GM12878 (cell line): ENCODE data around the gene LSM14A. TPM values are rescaled to one million over a fixed set of nuclear protein-coding genes. Genes with fewer than 3 reads are reported as not detected.

ENCODE experiments used
- ATAC-seq: fragments of 200-7000 bp; cut with Tn5 transposase; 3 replicates; pipeline ENCODE4 v1.9.1; 2020; ENCODE audit warnings: mild to moderate bottlenecking, moderate library complexity
- BruUV-seq: library from RNA; stranded (reverse); fragments of 400-500 nt; replicated peaks from 2 replicates; lab custom pipeline; 2021; lab: Mats Ljungman, UMichigan
- CTCF ChIA-PET: fragments of 300-600 bp; sonication (Branson Sonifier 250); formaldehyde crosslinking; extraction: SDS; loops from one replicate; lab custom pipeline; 2021; ENCODE audit warnings: inconsistent platforms; lab: Yijun Ruan, JAX
- POLR2A ChIA-PET: fragments of 350-600 bp; formaldehyde crosslinking; extraction: SDS; loops from one replicate; lab custom pipeline; 2021; ENCODE audit warnings: inconsistent platforms; lab: Charles Lee
- RAD21 ChIA-PET: fragments of 300-600 bp; sonication (Branson Sonifier 250); formaldehyde crosslinking; loops from one replicate; lab custom pipeline; 2023; ENCODE audit warnings: antibody characterized with exemption; ENCODE audit not compliant: unreplicated experiment; lab: Charles Lee
- SMC1A ChIA-PET: fragments of 300-600 bp; sonication (Branson Sonifier 250); formaldehyde crosslinking; loops from one replicate; lab custom pipeline; 2023; ENCODE audit not compliant: unreplicated experiment, uncharacterized antibody; lab: Charles Lee
- DNase-seq: peaks from one replicate; pipeline ENCODE4 v3.0.0-alpha.2; 2011; ENCODE audit warnings: low read depth, low spot score
- FAIRE-seq: peaks from 3 replicates; lab custom pipeline; 2011; peaks lifted over from hg19 to GRCh38; lab: Jason Lieb, UNC
- H2AFZ ChIP-seq: 2 replicates; pipeline ENCODE4 v1.6.0; 2011; ENCODE audit warnings: low read depth, low read length, control low read depth; ENCODE audit not compliant: control insufficient read depth
- H3K27ac ChIP-seq: 2 replicates; pipeline ENCODE4 v1.5.1; 2011; ENCODE audit warnings: control low read depth; ENCODE audit not compliant: control insufficient read depth, insufficient read depth
- H3K27me3 ChIP-seq, 2 experiments: replicated peaks in 1 of 2; 2 replicates each; pipeline versions ENCODE4 v1.6.0 to v1.6.1; 2011; ENCODE audit warnings: low read length in 1 of 2; ENCODE audit not compliant: control insufficient read depth in 2 of 2, insufficient read depth in 2 of 2
- H3K36me3 ChIP-seq, 2 experiments: 2 replicates each; pipeline ENCODE4 v1.5.1; 2011; ENCODE audit warnings: low read length in 1 of 2; ENCODE audit not compliant: control insufficient read depth in 2 of 2, insufficient read depth in 2 of 2
- H3K4me1 ChIP-seq: 2 replicates; pipeline ENCODE4 v1.6.1; 2011; ENCODE audit warnings: mild to moderate bottlenecking, low read length, moderate library complexity, mixed read lengths; ENCODE audit not compliant: control insufficient read depth, insufficient read depth
- H3K4me2 ChIP-seq: 2 replicates; pipeline ENCODE4 v1.6.0; 2011; ENCODE audit warnings: control low read depth; ENCODE audit not compliant: control insufficient read depth, insufficient read depth
- H3K4me3 ChIP-seq: fragments of 200-600 bp; sonication (generic); 2 replicates; pipeline ENCODE4 v1.5.1; 2016
- H3K79me2 ChIP-seq: 2 replicates; pipeline ENCODE4 v1.6.0; 2011; ENCODE audit warnings: low read length; ENCODE audit not compliant: control insufficient read depth, insufficient read depth
- H3K9ac ChIP-seq: 2 replicates; pipeline ENCODE4 v1.8.0; 2011; ENCODE audit warnings: low read length, control low read depth, mixed read lengths; ENCODE audit not compliant: control insufficient read depth, insufficient read depth
- H3K9me3 ChIP-seq: replicated peaks from 3 replicates; pipeline ENCODE4 v1.5.1; 2011; ENCODE audit warnings: mild to moderate bottlenecking, low read length; ENCODE audit not compliant: control insufficient read depth, insufficient read depth
- H4K20me1 ChIP-seq: 2 replicates; pipeline ENCODE4 v1.6.0; 2011; ENCODE audit not compliant: control insufficient read depth, insufficient read depth
- BACH1 ChIP-seq: fragments of 450-650 bp; IDR thresholded peaks from 2 replicates; pipeline ENCODE4 v1.6.1; 2017; ENCODE audit warnings: mild to moderate bottlenecking, borderline replicate concordance
- CBX3 ChIP-seq: fragments of 200-600 bp; sonication (generic); IDR thresholded peaks from 2 replicates; pipeline ENCODE4 v1.6.1; 2016; ENCODE audit warnings: low read depth, borderline replicate concordance
- EP300 ChIP-seq, 2 experiments: fragments of 150-350 bp in 1 of 2; IDR thresholded peaks; 2 replicates each; pipeline ENCODE4 v1.6.1; 2011 to 2012; ENCODE audit warnings: low read depth in 2 of 2, low read length in 2 of 2, borderline replicate concordance in 1 of 2, improper control_type of control experiment in 1 of 2, inconsistent platforms in 1 of 2; ENCODE audit not compliant: control insufficient read depth in 1 of 2
- ESRRA ChIP-seq: IDR thresholded peaks from 2 replicates; pipeline ENCODE4 v1.6.1; 2012; ENCODE audit warnings: mild to moderate bottlenecking, low read length, improper control_type of control experiment
- FOXK2 ChIP-seq: fragments of 450-650 bp; IDR thresholded peaks from 2 replicates; pipeline ENCODE4 v1.6.1; 2017; ENCODE audit warnings: mild to moderate bottlenecking, moderate library complexity
- NRF1 ChIP-seq: conservative IDR thresholded peaks from 2 replicates; pipeline ENCODE4 v1.6.1; 2011; ENCODE audit warnings: mild to moderate bottlenecking, low read depth, low read length, improper control_type of control experiment
- SMAD5 ChIP-seq: IDR thresholded peaks from 2 replicates; pipeline ENCODE4 v1.6.1; 2016; ENCODE audit warnings: antibody characterized with exemption, low read depth
- SMC3 ChIP-seq: IDR thresholded peaks from 2 replicates; pipeline ENCODE4 v1.6.1; 2011; ENCODE audit warnings: low read length, improper control_type of control experiment, borderline replicate concordance
- SRF ChIP-seq, 2 experiments: IDR thresholded peaks; 2 replicates each; pipeline ENCODE4 v1.6.1; 2011; ENCODE audit warnings: low read depth in 2 of 2, low read length in 2 of 2, mild to moderate bottlenecking in 1 of 2, moderate library complexity in 1 of 2
- WRNIP1 ChIP-seq: IDR thresholded peaks from 2 replicates; pipeline ENCODE4 v1.6.1; 2011; ENCODE audit warnings: low read depth, low read length, improper control_type of control experiment, borderline replicate concordance
- ZNF217 ChIP-seq: fragments of 450-650 bp; IDR thresholded peaks from 2 replicates; pipeline ENCODE4 v1.6.1; 2017; ENCODE audit warnings: antibody characterized with exemption, mild to moderate bottlenecking
- ZNF274 ChIP-seq: IDR thresholded peaks from one replicate; pipeline ENCODE4 v1.8.0; 2011; ENCODE audit not compliant: insufficient read length, insufficient read depth
- WGBS: methylation state at CpG from one replicate; pipeline ENCODE4 v1.1.6; 2016; ENCODE audit warnings: low lambda C conversion rate; ENCODE audit not compliant: insufficient replicate concordance, insufficient coverage; ENCODE audit errors: missing lambda C conversion rate; 5-methylcytosine and 5-hydroxymethylcytosine counted together
- in situ Hi-C: fragments of 300-500 bp; cut with MboI; formaldehyde crosslinking; loops from 9 replicates; pipeline ENCODE4 v1.14.3; 2018; ENCODE audit warnings: mixed read lengths
- intact Hi-C: fragments of 100-400 bp; cut with micrococcal nuclease; formaldehyde crosslinking; loops from one replicate; pipeline ENCODE4 v1.14.2; 2022; ENCODE audit not compliant: unreplicated experiment
- polyA plus RNA-seq, 11 experiments: library from polyadenylated mRNA; depleted of rRNA in 4 of 11; unstranded in 6 of 11; stranded (reverse) in 5 of 11; fragments of >200 nt; fragmentation: Nextera tagmentation in 4 of 11; fragmentation: Illumina TruSeq in 1 of 11; extraction: Ambion mirVana in 4 of 11; extraction: Trizol in 1 of 11; gene quantifications; 1 replicate in 1 of 11; 2 replicates in 10 of 11; pipeline versions ENCODE4 v1.2.1 to v1.2.3, GENCODE V29; 2011 to 2016; ENCODE audit warnings: inconsistent platforms in 2 of 11, missing spikeins in 2 of 11, low read depth in 1 of 11
- total RNA-seq, 4 experiments: library from RNA; depleted of rRNA in 3 of 4; stranded (reverse); fragments of >200 nt in 3 of 4; fragmentation: Illumina TruSeq in 1 of 4; extraction: Trizol in 1 of 4; gene quantifications; 2 replicates each; pipeline versions ENCODE4 v1.2.1 to v1.2.3, GENCODE V29; 2013 to 2021
- TF ChIP-seq, protein P1 (sequence below): fragments of 450-650 bp; formaldehyde crosslinking; IDR thresholded peaks from 2 replicates; pipeline ENCODE4 v1.4.0; 2020; ENCODE audit warnings: mild to moderate bottlenecking, moderate library complexity
- TF ChIP-seq, protein P2 (sequence below): IDR thresholded peaks from 2 replicates; pipeline ENCODE4 v1.6.1; 2011; ENCODE audit warnings: borderline replicate concordance, low read depth, mild to moderate bottlenecking, moderate library complexity, low read length; ENCODE audit not compliant: insufficient read depth, poor library complexity, severe bottlenecking
- TF ChIP-seq, protein P3 (sequence below): fragments of 450-650 bp; IDR thresholded peaks from 2 replicates; pipeline ENCODE4 v1.6.1; 2017; ENCODE audit warnings: mild to moderate bottlenecking, moderate library complexity

LSM14A gene
- total and polyA plus RNA-seq, 10 of the 15 experiments (the other 5 are each of a cell fraction or from before 2014, with no cell fraction given) = 21.9 to 193 (median 89.4) TPM

DNA sequence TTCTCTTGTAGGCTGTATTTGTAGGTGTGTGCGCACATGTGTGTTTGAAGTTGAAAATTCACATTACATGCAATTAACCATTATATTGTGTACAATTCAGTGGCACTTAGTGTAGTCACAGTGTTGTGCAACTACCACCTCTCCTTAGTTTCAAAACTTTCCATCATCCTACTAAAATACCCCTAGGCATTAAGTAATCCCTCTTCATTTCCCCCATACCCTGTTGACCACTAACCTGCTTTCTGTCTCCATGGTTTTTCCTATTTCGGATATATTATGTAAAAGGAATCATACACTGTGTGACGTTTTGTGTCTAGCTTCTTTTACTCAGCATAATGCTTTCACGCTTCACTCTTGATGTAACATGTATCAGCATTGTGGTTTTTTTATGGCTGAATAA is 16.1 kb downstream of the LSM14A start:
- H3K27me3 ChIP-seq = no peaks in the 10 kb centered on the region
- H2AFZ ChIP-seq = no peak overlapping the region
- no peak for TF ChIP-seq SRF (IDR thresholded peaks at IDR 0.05; ENCODE audit: low read depth in 2 of 2, low read length in 2 of 2)
- no peak for TF ChIP-seq WRNIP1
- TF ChIP-seq SMAD5 = no peak
- no peak for TF ChIP-seq ZNF274
- no peak for TF ChIP-seq CBX3
- TF ChIP-seq BACH1 = no peak
- TF ChIP-seq ZNF217 = no peak
- TF ChIP-seq ESRRA = no peak
- TF ChIP-seq, protein P1, sequence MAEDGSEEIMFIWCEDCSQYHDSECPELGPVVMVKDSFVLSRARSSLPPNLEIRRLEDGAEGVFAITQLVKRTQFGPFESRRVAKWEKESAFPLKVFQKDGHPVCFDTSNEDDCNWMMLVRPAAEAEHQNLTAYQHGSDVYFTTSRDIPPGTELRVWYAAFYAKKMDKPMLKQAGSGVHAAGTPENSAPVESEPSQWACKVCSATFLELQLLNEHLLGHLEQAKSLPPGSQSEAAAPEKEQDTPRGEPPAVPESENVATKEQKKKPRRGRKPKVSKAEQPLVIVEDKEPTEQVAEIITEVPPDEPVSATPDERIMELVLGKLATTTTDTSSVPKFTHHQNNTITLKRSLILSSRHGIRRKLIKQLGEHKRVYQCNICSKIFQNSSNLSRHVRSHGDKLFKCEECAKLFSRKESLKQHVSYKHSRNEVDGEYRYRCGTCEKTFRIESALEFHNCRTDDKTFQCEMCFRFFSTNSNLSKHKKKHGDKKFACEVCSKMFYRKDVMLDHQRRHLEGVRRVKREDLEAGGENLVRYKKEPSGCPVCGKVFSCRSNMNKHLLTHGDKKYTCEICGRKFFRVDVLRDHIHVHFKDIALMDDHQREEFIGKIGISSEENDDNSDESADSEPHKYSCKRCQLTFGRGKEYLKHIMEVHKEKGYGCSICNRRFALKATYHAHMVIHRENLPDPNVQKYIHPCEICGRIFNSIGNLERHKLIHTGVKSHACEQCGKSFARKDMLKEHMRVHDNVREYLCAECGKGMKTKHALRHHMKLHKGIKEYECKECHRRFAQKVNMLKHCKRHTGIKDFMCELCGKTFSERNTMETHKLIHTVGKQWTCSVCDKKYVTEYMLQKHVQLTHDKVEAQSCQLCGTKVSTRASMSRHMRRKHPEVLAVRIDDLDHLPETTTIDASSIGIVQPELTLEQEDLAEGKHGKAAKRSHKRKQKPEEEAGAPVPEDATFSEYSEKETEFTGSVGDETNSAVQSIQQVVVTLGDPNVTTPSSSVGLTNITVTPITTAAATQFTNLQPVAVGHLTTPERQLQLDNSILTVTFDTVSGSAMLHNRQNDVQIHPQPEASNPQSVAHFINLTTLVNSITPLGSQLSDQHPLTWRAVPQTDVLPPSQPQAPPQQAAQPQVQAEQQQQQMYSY = no peak
- TF ChIP-seq, protein P2, sequence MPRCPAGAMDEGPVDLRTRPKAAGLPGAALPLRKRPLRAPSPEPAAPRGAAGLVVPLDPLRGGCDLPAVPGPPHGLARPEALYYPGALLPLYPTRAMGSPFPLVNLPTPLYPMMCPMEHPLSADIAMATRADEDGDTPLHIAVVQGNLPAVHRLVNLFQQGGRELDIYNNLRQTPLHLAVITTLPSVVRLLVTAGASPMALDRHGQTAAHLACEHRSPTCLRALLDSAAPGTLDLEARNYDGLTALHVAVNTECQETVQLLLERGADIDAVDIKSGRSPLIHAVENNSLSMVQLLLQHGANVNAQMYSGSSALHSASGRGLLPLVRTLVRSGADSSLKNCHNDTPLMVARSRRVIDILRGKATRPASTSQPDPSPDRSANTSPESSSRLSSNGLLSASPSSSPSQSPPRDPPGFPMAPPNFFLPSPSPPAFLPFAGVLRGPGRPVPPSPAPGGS = no peak
- no peak for TF ChIP-seq NRF1
- no peak for TF ChIP-seq SMC3
- TF ChIP-seq, protein P3, sequence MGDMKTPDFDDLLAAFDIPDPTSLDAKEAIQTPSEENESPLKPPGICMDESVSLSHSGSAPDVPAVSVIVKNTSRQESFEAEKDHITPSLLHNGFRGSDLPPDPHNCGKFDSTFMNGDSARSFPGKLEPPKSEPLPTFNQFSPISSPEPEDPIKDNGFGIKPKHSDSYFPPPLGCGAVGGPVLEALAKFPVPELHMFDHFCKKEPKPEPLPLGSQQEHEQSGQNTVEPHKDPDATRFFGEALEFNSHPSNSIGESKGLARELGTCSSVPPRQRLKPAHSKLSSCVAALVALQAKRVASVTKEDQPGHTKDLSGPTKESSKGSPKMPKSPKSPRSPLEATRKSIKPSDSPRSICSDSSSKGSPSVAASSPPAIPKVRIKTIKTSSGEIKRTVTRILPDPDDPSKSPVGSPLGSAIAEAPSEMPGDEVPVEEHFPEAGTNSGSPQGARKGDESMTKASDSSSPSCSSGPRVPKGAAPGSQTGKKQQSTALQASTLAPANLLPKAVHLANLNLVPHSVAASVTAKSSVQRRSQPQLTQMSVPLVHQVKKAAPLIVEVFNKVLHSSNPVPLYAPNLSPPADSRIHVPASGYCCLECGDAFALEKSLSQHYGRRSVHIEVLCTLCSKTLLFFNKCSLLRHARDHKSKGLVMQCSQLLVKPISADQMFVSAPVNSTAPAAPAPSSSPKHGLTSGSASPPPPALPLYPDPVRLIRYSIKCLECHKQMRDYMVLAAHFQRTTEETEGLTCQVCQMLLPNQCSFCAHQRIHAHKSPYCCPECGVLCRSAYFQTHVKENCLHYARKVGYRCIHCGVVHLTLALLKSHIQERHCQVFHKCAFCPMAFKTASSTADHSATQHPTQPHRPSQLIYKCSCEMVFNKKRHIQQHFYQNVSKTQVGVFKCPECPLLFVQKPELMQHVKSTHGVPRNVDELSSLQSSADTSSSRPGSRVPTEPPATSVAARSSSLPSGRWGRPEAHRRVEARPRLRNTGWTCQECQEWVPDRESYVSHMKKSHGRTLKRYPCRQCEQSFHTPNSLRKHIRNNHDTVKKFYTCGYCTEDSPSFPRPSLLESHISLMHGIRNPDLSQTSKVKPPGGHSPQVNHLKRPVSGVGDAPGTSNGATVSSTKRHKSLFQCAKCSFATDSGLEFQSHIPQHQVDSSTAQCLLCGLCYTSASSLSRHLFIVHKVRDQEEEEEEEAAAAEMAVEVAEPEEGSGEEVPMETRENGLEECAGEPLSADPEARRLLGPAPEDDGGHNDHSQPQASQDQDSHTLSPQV = no peak
- no peak for TF ChIP-seq EP300 (IDR thresholded peaks at IDR 0.05; ENCODE audit: borderline replicate concordance in 1 of 2, control insufficient read depth in 1 of 2, low read depth in 2 of 2, low read length in 2 of 2)
- TF ChIP-seq FOXK2 = no peak
- 66% methylated on average over 4 of the region's 4 CpGs for WGBS
- ATAC-seq = no peak
- H3K4me1 ChIP-seq = peaks cover 6% of the 10 kb centered on the region
- H3K27ac ChIP-seq = no peak overlapping the region
- no peak overlapping the region for H3K4me2 ChIP-seq
- in situ Hi-C loops (no loop called here), intact Hi-C loops (loop anchor here (10.0 kb wide), 1 partner anchor 236 kb away; the partner anchor contains the start of gene UBA2)
- RAD21 ChIA-PET = interaction anchor here (0.9 to 2.0 kb wide), 2 partner anchors 11 to 14 kb away, joined by 3 to 11 read pairs; no protein-coding TSS in a partner anchor
- peaks cover 2% of the 10 kb centered on the region; the same call in 1 of the 2 replicates for H4K20me1 ChIP-seq
- no peaks in the 10 kb centered on the region for H3K9me3 ChIP-seq
- POLR2A ChIA-PET = interaction anchor here (1.0 to 1.6 kb wide), 4 partner anchors 9 to 14 kb away, joined by 3 to 7 read pairs (median 4); no protein-coding TSS in a partner anchor
- no peak for DNase-seq
- H3K4me3 ChIP-seq = no peak overlapping the region
- CTCF ChIA-PET = interaction anchor here (2.6 kb wide), 1 partner anchor 10 kb away, joined by 9 read pairs; no protein-coding TSS in a partner anchor
- no peak for FAIRE-seq
- H3K9ac ChIP-seq = no peak overlapping the region
- peaks cover 97% of the 10 kb centered on the region for H3K79me2 ChIP-seq
- SMC1A ChIA-PET = interaction anchor here (1.4 to 3.4 kb wide), 3 partner anchors 10 to 31 kb away, joined by 4 to 21 read pairs (median 5); no protein-coding TSS in a partner anchor
- BruUV-seq = no TSS peak
- H3K36me3 ChIP-seq = peaks cover 0 to 4% of the 10 kb centered on the region in 2 experiments; a peak in 2 of 4 replicates
